ENCODE data around the gene ZNF646.

The ZNF646 gene

GRCh38 chr16:31073970-31074813, at the start of gene ZNF646, which contains the start of gene ZNF668:
Gene ZNF646, plus strand, starts transcription at chr16:31074422. Its CDS starts 1,903 bp downstream, at chr16:31076325.
Gene ZNF668, minus strand, starts transcription at chr16:31074240. Its CDS starts 9,781 bp downstream, at chr16:31064459.
- DNase-seq = peak; percentile 99

- no peak for DNase-seq
Observed at GRCh38 chr16:31025339-31025738, 48.9 kb upstream of the ZNF646 start.

- no peak for DNase-seq
Observed at GRCh38 chr16:31029272-31029671, 45.0 kb upstream of the ZNF646 start.

GRCh38 chr16:31031276-31031675, 42.9 kb upstream of the ZNF646 start:
- DNase-seq = no peak

DNA sequence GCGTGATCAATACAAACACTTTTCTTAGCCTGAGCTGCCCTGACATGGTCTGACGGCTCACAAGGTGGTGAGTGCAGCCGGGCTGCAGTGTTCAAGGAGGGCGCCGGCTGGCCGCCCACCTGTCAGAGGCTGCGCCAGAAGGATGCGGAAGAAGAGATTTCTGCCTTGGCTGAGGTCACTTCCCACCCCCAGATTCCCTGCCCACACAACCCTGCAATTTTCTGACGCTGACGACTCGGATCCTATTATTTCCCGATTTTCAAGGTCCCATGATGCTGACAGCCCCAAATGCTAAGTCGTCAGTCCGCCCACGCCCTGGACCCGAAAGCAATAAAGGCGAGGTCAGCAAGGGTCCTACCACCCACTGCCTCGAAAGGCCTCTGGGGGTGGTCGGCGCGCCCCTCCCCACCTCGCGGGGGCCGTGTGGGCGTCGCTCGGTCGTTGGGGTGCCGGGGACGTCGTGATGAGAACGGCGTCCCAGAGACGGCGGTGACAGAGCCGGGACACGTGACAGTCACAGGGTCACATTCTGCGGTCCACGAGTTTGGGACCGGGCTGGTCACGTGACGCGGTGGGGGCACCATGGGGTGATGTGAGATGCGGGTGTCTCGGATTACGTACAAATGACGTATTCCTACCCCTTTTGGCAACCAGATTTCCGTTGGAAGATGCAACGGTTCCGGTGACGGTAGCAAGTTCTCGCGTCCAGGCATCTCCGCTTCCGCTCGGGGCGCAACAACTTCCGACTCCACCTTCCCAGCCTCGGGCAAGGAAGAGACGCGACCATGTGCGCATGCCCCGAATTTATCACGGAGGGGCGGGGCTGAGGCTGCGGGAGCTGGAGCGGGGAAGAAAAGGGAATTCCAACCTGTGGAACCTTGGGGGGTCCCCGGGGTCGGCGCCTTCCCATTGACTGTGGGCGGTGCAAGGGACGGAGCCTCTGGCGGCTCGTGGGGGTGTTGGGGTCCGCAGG, 41.2 kb upstream of the ZNF646 start, which contains the start of gene STX4:
STX4 (plus strand) TSS at position 823 of the 973 bp plus-strand sequence. CDS start 248 bp downstream, outside the sequence.
- DNase-seq = peak; percentile 86

GRCh38 chr16:31033709-31034492, 40.3 kb upstream of the ZNF646 start:
- peak; percentile 71 for DNase-seq

DNA sequence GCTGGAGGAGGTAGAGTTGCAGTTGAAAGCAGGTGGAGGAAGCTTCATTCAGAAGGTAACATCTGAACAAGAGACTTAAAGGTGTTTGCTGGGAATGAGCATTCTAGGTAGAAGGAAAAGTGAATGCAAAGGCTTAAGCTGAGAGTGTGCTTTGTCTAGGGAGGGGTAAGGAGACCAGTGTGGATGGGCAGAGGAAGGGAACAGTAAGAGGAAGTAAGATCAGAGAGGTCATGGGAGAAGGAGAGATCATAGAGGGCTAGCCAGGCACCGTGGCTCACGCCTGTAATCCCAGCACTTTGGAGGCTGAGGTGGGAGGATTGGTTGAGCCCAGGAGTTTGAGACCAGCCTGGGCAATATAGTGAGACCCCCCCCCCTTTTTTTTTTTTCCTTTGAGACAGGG, 37.5 kb upstream of the ZNF646 start:
- DNase-seq = no peak

- no peak for DNase-seq
Observed at GRCh38 chr16:31038993-31039392, 35.2 kb upstream of the ZNF646 start.

DNA sequence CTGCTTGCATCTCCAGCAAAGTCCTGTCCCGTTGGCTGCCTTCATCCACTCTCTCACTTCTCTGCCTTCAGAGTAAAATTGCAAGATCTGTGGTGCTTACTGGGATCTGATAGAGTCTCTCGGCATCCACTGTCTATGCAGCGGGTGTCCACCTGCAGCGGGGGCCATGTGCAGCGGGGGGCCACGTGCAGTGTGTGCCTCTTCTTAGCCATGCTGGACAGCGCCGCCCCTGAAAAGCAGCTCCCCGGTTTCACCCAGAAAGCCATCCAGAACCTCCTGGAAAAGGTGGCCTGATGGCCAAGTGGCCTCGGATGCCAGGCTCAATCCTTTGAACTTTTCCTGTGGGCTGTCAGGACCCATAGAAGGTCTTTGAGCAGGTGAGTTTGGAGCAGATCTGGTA, 31.4 kb upstream of the ZNF646 start:
- no peak for DNase-seq

DNA sequence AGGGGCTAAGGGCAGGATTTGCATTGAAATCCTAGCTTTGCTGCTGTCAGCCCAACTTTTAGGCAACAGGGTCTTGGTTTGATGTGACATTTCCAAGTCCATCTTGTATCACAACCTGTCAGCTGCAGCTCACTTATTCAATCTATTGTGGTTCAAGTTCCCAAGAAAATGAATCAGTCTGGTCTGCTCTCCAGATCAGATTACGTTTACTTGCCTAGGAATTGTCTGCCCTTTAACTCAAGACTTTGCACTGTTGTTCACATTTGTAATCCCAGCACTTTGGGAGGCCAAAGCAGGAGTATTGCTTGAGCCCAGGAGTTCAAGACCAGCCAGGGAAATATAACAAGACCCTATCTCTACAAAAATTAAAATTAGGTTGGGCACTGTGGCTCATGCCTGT, 30.9 kb upstream of the ZNF646 start:
- DNase-seq = no peak

DNA sequence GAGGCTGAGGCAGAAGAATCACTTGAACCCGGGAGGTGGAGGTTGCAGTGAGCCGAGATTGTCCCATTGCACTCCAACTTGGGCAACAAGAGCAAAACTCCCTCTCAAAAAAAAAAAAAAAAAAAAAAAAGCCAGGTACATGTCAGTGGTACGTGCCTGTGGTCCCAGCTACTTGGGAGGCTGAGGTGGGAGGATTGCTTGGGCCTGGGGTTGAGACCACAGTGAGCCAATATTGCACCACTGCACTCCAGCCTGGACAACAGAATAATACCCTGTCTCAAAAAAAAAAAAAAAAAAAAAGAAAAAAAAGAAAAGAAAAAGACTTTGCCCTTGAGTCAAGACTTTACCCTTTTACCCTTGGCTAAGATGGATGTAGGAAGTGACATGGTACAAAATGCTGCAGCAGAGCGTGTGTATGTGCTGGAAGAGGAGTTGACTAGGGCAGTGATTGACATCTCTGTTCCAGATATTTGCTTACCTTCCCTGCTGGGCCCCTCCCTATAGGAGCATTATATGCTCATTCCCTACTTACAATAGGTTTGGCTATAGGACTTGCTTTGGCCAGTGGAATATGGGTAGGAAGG, 30.2 kb upstream of the ZNF646 start:
- DNase-seq = no peak

DNA sequence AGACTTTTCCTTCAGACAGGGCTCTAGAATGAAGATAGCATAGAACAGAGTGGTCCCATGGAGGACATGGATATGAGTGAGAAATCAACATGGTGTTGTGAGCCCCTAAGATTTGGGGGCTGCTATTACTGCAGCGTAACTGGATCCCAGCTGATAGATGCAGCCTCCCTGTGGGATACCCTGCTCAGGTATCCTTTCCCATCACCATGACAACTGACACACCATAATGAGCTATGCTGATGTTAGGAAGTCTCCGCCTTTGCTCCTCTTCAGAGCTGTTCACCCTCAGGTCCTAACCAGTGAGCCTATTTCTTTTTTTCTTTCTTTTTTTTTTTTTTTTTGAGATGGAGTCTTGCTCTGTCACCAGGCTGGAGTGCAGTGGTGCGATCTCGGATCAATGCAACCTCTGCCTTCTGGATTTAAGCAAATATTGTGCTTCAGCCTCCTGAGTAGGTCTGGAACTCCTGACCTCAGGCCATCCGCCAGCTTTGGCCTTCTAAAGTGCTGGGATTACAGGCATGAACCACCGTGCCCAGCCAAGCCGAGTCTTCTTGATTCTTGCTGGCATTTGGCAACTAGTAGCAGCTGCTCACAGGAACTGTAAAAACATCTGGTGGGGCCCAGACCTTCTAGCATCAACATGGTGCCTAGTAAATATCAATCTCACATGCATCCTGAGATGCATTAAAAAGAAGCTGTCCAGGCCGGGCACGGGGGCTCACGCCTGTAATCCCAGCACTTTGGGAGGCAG, 23.8 kb upstream of the ZNF646 start:
- no peak for DNase-seq

GRCh38 chr16:31052114-31052513, 22.1 kb upstream of the ZNF646 start:
- DNase-seq = no peak

GRCh38 chr16:31055613-31056012, 18.6 kb upstream of the ZNF646 start:
- no peak for DNase-seq

GRCh38 chr16:31061126-31061812, 13.0 kb upstream of the ZNF646 start:
- DNase-seq = no peak

DNA sequence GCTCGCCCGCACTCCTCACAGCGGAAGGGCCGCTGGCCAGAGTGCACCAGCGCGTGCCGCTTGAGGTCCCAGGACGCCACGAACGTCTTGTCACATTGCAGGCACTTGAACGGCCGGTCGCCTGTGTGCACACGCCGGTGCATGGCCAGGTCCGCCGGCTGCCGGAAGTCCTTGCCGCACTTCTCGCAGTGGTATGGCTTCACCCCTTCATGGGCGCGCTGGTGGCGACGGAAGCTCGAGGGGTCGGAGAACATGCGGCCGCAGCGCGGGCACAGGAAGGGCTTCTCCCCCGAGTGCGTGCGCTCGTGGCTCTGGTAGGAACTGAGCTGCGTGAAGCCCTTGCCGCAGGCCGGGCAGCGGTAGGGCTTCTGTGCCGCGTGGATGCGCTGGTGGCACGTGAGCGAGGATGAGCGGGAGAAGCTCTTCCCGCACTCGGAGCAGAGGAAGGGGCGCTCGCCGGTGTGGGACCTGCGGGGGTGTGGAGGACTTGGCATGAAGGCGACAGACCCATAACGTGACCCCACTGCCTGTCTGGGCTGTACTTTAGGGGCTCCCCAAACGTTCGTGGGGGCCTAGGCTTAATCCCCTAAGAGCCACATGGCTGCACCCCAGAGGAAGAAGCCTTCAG, 12.3 kb upstream of the ZNF646 start:
- no peak for DNase-seq

GRCh38 chr16:31063495-31063842, 10.8 kb upstream of the ZNF646 start:
- DNase-seq = no peak

- DNase-seq = no peak
Observed at GRCh38 chr16:31063843-31064611, 10.2 kb upstream of the ZNF646 start.

DNA sequence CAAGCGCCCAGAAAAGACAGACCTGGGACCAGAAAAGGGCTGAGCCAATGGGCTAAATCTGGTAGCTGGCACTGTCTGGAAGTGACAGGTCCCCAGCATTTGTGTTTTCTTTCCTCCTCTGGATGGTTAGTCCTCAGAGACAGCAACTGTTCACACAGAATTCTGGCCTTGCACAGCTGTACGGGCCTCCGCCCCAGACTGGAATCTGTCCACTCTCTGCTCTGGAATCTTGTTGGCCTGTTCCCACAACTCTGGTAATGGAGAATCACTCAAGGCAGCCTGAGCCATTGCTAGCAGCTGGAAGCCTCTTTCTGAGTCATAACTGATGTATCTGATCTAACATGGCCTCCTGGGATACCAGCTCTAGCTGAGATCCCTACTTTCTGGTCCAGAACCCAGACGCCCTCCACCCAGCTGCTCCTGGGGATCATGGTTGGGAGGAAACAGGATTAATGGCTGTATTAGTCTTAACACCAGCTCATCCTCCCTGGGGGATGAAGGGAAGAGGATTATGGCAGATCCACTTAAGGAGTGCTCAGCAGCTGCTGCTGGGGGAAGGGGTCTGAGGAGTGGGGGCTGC, 9.2 kb upstream of the ZNF646 start:
- no peak for DNase-seq
